Endothelial cell of umbilical vein (primary cell): ENCODE data around the gene FRYL.

Experiments used
- EZH2 ChIP-seq: IDR thresholded peaks from 2 replicates; pipeline ENCODE4 v1.6.1; 2012; ENCODE audit warnings: borderline replicate concordance, low read depth, mild to moderate bottlenecking, moderate library complexity, low read length, inconsistent platforms; ENCODE audit not compliant: severe bottlenecking
- FOS ChIP-seq: IDR thresholded peaks from 2 replicates; pipeline ENCODE4 v1.6.1; 2011; ENCODE audit warnings: mild to moderate bottlenecking, low read length, moderate library complexity, borderline replicate concordance; ENCODE audit not compliant: insufficient read depth
- GATA2 ChIP-seq: IDR thresholded peaks from 2 replicates; pipeline ENCODE4 v1.7.0; 2011; ENCODE audit warnings: low read depth, mild to moderate bottlenecking, moderate library complexity, mixed read lengths, low read length; ENCODE audit not compliant: insufficient read length, insufficient read depth
- MYC ChIP-seq: IDR thresholded peaks from one replicate; pipeline ENCODE4 v1.6.1; 2011; ENCODE audit warnings: mild to moderate bottlenecking, low read depth, low read length
- POLR2A ChIP-seq: IDR thresholded peaks from 2 replicates; pipeline ENCODE4 v1.6.1; 2012; ENCODE audit warnings: low read depth, mild to moderate bottlenecking, control low read depth, low read length
- POLR2AphosphoS5 ChIP-seq: IDR thresholded peaks from 2 replicates; pipeline ENCODE4 v1.6.1; 2012; ENCODE audit warnings: low read depth, mild to moderate bottlenecking, control low read depth, low read length, moderate library complexity; ENCODE audit not compliant: insufficient read depth
- TF ChIP-seq, protein P1 (sequence below), 2 donors: IDR thresholded peaks; 1 replicate in 1 of 2; 2 replicates in 1 of 2; pipeline ENCODE4 v1.5.1; 2011; ENCODE audit warnings: low read length in 2 of 2, mild to moderate bottlenecking in 2 of 2, moderate library complexity in 2 of 2, control low read depth in 1 of 2, inconsistent platforms in 1 of 2, low read depth in 1 of 2; ENCODE audit not compliant: insufficient read depth in 1 of 2; ENCODE audit errors: extremely low read depth in 1 of 2
- TF ChIP-seq, protein P2 (sequence below): IDR thresholded peaks from 2 replicates; pipeline ENCODE4 v1.6.1; 2011; ENCODE audit not compliant: insufficient read depth, insufficient read length

DNA sequence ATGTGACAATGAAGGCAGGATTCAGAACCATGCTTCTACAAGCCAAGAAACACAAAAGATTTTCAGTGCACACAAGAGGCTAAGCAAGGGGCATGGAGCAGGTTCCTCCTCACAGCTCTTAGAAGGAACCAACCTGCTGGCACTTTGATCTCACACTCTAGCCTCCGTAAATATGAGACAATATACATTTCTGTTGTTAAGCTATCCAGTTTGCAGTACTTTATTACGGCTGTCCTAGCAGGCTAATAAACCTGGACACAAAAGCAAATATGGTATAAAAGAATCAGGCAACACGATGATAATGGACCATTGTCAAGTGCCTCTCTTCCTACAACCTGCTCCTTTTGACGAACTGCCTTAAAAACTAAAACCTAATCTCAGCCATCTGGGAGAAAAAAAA, 175.6 kb downstream of the FRYL start:
- TF ChIP-seq EZH2, result no peak
- no peak for TF ChIP-seq POLR2AphosphoS5
- TF ChIP-seq, protein P1, sequence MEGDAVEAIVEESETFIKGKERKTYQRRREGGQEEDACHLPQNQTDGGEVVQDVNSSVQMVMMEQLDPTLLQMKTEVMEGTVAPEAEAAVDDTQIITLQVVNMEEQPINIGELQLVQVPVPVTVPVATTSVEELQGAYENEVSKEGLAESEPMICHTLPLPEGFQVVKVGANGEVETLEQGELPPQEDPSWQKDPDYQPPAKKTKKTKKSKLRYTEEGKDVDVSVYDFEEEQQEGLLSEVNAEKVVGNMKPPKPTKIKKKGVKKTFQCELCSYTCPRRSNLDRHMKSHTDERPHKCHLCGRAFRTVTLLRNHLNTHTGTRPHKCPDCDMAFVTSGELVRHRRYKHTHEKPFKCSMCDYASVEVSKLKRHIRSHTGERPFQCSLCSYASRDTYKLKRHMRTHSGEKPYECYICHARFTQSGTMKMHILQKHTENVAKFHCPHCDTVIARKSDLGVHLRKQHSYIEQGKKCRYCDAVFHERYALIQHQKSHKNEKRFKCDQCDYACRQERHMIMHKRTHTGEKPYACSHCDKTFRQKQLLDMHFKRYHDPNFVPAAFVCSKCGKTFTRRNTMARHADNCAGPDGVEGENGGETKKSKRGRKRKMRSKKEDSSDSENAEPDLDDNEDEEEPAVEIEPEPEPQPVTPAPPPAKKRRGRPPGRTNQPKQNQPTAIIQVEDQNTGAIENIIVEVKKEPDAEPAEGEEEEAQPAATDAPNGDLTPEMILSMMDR (IDR thresholded peaks at IDR 0.05; ENCODE audit: extremely low read depth in 1 of 2, insufficient read depth in 1 of 2, low read depth in 1 of 2, low read length in 2 of 2), result no peak
- no peak for TF ChIP-seq POLR2A
- TF ChIP-seq MYC, result no peak
- no peak for TF ChIP-seq FOS
- TF ChIP-seq GATA2, result no peak
- TF ChIP-seq, protein P2, sequence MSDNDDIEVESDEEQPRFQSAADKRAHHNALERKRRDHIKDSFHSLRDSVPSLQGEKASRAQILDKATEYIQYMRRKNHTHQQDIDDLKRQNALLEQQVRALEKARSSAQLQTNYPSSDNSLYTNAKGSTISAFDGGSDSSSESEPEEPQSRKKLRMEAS, result no peak
